HG02759 (cell line): ENCODE results near the gene DPCD.
A peak's percentile ranks its signal among the peaks of the same experiment; 100 is the strongest.

Experiments
- ATAC-seq: cut with Tn5 transposase; IDR thresholded peaks from one replicate; pipeline ENCODE4 v1.9.1; 2021; ENCODE audit warnings: mild to moderate bottlenecking, moderate library complexity; ENCODE audit not compliant: unreplicated experiment

Gene DPCD

DNA sequence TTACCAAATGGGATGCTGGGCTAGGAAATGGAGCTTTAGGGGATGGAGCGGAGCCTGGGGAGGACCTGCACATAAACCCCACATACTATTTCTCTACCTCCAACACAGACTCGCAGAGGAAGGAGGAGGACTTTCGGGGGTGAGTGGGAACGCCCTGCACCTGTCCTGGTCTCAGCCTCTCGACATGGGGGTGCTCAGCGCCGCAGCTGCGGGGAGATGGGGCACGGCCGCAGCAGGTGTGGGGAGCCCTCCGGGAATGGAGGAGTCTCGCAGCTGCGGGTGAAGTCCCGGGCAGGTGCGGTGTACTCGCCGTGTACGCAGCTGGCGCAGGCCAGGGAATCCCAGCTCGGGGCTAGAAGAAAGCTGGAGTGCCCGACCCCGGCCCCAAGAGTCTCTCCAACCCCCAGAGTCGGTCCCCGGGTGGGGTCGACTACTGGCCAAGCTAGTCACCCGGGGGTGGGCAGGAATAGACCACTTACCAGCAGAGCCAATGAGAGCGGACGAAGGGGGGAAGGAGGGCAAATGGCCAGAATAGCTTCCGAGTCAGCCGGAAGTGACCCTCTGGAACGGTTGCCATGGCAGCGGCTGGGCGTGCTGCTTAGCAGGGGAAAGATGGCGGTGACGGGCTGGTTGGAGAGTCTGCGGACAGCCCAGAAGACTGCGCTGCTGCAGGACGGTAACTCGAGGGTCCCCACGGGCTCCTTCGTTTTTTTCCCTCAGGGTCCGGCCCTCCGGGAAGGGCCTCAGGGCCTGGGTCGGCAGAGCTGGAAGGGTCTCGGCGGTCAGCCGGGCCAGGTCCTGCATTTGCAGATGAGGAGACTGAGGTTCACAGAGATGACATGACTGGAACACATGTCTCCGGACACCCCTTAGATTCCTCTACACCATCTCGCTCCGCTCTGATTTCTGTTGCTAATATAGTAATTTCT, at the start of gene DPCD, which contains the start of gene POLL:
TSS of gene DPCD (plus strand) at position 597 of the 929 bp plus-strand sequence. CDS start at position 613, 16 bp downstream.
TSS of gene POLL (minus strand) at position 533 of the 929 bp plus-strand sequence. CDS start 897 bp downstream, outside the sequence.
- peak; percentile 97 for ATAC-seq

GRCh38 chr10:101538446-101538845, 49.7 kb upstream of the DPCD start:
- no peak for ATAC-seq

GRCh38 chr10:101545898-101546297, 42.2 kb upstream of the DPCD start:
- ATAC-seq = no peak

- no peak for ATAC-seq
Measured at GRCh38 chr10:101550965-101551364, 37.2 kb upstream of the DPCD start.

DNA sequence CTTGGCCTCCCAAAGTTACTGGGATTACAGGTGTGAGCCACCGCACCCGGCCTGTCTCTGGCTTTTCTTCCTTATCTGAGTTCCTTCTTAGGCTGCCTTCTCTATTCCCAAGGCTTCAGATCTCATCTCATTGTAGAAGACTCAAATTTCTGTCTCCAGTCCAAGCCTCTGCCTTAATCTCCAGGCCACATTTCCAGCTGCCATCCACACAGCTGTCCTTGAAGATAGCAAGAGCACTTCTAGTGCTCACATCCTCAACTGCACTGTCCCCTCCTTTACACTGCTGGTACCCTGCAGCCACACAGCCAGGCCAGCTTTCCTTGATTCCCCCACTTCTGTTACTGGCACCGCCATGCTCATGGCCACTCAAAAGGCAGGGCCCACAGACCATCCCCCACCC, 35.7 kb upstream of the DPCD start:
- no peak for ATAC-seq

GRCh38 chr10:101557541-101557940, 30.6 kb upstream of the DPCD start:
- ATAC-seq = no peak

DNA sequence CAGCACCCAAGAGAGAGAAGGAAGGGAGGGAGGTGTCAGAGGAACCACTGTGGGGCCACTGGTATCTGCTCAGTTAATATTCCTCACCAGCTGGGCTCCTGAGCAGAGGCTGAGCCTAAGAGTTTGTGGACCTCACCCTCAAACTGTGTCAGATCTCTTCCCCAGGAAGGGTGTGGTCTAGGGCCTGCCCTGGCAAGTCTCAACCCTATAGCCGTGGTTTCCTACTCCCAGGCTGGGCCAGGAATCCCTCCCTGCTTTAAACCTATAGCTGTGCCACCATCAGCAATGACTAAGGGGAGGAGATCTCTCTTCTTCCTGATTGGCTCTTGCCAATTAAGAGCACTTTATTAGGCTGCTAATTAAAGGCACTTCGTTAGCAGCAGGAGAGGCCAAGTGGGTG, 29.9 kb upstream of the DPCD start:
- no peak for ATAC-seq

GRCh38 chr10:101558671-101559595, 29.2 kb upstream of the DPCD start:
- no peak for ATAC-seq

- ATAC-seq = no peak
Measured at GRCh38 chr10:101559596-101560297, 28.4 kb upstream of the DPCD start.

DNA sequence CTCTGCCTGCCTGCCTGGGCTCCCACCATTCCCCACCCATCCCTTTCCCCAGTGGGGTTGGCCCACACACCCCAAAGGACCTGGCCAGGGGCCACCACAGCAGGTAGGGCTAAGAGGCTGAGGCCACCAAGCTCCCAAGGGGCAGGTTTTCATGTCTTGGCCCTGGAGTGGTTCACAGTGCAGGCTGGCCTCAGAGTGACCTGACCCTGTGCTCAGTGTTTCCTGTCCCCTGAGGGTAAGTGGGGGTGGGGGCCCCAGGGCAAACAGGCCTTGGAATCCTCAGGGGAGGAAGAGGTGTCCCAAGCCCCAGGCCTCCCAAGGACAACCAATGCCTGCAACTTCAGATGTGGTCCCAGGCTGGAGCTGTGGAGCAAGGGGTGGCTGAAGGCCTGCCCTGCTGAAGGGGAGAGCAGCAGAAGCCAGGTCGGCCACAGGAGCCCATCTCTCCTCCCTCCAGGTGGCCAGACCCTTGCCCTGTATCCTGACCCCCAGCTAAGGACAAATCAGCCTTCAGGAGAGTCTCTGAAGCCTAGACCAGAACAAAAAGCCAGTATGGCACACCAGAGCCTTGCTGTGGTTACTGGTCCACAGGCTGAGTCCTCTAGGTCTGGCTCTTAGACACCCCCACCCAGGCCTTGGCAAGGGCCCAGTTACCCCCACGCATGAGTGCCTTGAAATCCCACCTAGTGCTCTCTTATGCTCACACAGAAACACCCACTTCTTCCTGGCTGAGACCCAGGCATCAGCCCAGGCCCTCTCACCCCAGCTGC, 27.6 kb upstream of the DPCD start:
- ATAC-seq = no peak

GRCh38 chr10:101561068-101561915, 26.8 kb upstream of the DPCD start:
- ATAC-seq = no peak

- no peak for ATAC-seq
Measured at GRCh38 chr10:101562231-101562630, 25.9 kb upstream of the DPCD start.

DNA sequence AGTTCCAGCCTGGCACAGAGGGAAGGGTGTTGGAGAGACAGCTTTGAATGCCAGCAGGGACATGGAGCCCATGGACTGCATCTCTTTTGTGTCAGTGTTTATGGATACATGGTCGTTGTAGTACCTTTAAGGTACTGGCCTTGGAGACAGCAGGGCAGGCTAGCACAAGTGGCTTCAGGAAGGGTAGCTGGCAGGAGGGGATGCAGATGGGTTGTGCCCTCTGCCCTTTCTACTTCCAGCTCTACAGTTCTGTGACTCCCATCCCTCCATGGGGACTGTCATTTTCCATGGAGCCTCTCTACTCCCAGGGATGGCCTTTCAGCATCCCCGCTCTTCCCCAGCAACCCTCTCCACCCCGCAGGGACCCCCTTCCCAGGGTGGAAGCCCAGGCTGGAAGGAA, 25.1 kb upstream of the DPCD start:
- no peak for ATAC-seq

DNA sequence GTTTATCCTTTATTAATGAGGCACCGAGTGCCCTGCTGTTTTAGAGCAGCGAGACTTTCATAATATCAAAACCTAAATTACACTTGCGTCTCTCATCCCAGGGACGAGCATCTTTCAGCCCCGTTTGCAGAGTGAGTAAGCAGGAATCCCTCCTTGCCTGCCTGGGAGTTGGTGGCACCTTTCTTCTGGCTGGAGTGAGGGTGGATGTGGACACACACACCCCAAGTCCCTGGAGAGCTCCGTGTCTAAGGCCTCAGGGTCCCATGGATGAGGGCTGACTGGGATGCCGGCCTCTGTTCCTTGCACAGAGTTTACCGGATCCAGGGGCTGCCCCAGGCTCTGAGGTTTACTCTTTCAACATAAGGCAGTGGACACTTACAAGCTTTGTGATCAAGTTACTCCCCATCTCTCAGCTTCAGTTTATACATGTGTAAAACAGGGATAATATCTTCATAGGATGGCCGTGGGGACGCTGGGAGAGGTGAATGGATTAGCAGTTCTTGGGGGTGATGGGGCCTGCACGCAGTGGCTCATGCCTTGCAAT, 24.6 kb upstream of the DPCD start:
- no peak for ATAC-seq

GRCh38 chr10:101564490-101564991, 23.6 kb upstream of the DPCD start:
- no peak for ATAC-seq

DNA sequence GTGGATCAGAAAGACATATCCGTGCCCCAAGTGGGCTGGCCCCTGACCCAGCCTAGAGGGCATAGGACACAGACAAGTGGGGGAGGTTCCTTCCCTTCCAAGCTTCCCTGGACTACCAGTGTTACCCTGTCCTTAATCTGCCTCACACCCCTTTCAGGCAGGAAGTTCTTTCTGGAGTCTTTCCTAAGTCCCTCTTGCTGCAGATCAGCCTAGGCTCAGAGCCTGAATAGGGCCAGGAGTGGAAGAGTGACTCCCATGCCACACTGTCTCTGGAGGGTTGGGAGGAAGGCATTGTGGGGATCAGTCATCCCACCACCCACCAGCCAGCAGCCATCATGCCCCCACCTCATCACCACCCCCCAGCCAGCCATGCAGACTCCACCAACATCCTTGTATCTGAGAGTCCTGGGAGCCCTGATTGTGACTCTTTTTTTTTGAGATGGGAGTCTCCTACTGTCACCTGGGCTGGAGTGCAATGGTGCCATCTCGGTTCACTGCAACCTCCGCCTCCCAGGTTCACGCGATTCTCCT, 22.7 kb upstream of the DPCD start:
- no peak for ATAC-seq

GRCh38 chr10:101565936-101566332, 22.2 kb upstream of the DPCD start:
- ATAC-seq = no peak
